NCI-H69 (cell line): Measurements from ENCODE around the gene DAZAP1.

Experiments used
- DNase-seq: peaks from one replicate; lab custom pipeline; 2025; lab: John Stamatoyannopoulos, UW

The DAZAP1 gene

DNA sequence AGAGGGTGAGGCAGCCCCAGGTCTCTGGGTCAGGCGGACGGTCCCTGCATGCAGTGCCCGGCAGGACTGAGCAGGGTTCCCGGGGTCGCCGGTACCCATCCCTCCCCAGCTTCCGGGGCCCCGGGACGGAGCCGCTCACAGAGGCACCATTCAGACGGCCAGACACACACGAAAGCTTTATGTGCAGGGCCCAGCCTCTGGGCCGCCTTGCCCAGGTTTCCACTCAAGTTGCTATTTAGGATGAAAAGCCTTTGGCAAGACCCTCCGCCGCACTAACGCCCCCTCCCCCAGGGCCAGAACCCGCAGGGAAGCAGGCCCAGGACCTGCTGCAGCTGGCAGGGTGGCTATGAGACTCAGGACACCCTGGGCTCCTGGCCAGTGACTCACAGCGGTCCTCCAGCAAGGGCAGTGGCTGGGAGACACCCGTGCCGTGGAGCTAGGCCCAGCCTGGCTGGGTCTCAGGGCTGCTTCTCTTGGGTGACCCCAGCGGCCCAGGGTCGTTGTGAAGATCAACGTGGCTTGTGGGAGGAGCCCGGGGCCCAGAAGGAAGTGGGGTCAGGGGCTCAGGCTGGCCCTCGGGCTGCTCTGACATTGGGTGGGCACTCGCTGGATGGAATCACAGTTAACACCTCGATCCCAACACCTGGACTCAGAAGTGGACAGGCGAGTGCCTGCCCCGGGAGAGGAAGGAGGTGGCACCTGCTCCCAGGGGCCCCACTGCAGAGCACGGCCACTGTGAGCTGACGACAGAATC lies 66.8 kb downstream of the DAZAP1 start:
- DNase-seq: no peak

DNA sequence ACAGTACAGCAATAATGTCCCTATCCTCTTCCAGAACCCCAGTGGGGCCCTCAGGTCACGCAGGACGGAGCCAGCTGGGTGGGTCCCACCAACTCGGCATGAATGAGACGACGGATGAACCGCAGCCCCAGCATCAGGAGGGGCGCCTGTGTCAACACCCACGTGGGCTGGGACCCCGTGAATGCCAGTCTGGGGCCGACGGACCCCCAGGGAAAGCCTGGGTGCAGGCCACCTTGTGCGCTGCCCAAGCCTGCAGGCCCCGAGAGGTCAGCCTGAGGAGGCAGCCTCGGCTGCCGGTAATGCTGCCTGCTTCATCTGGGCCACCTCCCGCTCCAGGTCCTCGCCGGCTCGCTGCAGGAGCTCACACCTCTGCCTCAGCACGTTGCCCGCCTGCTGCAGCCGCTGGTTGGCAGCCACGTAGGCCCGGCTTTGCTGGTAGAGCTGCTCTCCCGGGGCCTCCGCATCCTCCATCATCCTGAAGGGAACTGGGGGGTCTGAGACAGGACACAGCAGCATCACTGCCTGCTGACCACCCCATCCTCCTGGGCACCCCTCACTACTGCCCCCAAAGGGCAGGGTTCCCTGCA lies 67.5 kb downstream of the DAZAP1 start:
- no peak for DNase-seq

DNA sequence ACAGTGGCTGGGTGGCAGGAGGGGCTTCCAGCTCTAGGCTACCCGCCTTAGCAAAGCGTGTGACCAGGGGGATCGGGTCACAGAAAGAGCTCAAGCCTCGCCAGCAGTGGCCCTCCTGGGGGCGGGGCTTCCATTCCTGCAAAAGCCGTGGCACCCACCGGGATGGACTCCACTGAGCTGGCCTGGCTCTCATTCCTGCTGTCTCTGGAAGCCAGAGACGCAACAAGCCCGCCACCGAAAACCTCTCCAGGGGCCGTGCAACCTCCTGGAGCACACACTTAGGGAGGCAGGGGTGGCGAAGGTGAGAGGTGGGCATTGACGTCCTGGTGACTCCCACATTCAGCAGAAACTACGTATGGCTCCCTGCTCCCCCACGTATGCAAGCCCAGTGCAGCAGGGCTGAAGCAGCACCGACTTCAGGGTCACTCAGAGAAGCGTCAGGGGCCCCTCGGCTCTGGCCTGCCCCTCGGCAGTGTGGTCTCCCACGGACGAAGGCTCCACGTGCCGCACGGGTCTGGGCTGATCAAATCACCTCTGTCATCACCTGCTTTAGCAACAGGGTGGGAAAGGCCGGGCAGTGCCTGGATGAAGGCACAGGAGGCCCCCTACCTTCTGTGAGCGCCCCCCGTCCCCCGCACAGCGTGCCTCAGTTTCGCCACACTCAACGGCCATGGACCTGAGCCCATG lies 68.5 kb downstream of the DAZAP1 start:
- DNase-seq: no peak

DNA sequence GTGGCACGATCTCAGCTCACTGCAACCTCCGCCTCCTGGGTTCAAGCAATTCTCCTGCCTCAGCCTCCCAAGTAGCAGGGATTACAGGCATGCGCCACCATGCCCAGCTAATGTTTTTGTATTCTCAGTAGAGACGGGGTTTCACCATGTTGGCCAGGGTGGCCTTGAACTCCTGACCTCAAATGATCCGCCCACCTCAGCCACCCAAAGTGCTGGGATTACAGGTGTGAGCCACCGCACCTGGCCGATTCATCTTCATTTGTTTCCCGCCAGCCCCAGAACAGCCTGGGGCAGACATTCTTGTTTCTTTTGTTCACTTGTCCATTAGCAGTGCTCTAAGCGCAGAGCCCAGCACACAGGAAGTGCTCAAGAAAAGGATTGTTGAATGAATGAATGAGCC lies 69.7 kb downstream of the DAZAP1 start:
- peak; percentile 26 for DNase-seq

DNA sequence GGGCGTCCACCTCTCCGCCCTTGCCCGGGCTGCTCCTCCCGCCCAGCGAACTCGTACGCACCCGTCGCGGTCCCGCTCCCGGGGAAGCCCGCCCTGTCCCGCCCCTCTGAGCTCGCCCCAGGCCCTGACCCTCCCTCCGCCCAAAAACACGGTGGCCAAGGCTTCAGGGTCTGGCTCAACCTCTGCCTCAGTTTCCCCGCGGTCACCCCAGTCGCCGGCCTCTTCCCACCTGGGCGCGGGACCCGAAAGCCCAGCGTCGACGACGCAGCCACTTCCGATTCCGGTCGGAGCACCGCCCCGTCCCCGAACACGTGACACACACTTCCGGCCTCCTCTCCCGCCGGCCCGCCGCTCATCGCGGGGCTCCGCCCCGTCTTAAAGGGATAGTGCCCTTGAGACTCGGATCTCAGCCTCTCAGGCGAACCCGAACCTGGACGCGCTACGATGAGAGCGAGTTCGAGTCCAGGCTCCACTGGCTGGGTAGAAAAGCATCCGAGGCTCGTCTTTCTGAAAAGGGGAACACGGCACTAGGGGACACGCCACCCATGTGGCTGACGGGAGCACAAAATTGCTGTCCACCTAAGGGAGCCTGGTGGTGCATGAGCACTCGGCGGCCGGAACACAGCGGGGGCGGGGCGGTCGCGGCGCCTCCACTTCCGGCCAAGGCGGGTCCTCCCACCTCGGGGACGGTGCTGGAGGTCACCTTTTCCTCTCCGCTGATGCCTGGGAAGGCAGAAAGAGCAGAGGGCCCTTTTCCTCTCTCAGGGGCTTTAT lies 71.7 kb downstream of the DAZAP1 start, which contains the start of gene C19orf25:
TSS of gene C19orf25 (minus strand) at position 282 of the 774 bp plus-strand sequence. CDS start 312 bp downstream, outside the sequence.
- DNase-seq: peak; percentile 98

- no peak for DNase-seq
These were observed 74.0 kb downstream of the DAZAP1 start for GRCh38 chr19:1481224-1481892.

- peak; percentile 42 for DNase-seq
These were observed 74.5 kb downstream of the DAZAP1 start for GRCh38 chr19:1481893-1482360.

GRCh38 chr19:1482361-1483130 lies 75.2 kb downstream of the DAZAP1 start:
- no peak for DNase-seq

DNA sequence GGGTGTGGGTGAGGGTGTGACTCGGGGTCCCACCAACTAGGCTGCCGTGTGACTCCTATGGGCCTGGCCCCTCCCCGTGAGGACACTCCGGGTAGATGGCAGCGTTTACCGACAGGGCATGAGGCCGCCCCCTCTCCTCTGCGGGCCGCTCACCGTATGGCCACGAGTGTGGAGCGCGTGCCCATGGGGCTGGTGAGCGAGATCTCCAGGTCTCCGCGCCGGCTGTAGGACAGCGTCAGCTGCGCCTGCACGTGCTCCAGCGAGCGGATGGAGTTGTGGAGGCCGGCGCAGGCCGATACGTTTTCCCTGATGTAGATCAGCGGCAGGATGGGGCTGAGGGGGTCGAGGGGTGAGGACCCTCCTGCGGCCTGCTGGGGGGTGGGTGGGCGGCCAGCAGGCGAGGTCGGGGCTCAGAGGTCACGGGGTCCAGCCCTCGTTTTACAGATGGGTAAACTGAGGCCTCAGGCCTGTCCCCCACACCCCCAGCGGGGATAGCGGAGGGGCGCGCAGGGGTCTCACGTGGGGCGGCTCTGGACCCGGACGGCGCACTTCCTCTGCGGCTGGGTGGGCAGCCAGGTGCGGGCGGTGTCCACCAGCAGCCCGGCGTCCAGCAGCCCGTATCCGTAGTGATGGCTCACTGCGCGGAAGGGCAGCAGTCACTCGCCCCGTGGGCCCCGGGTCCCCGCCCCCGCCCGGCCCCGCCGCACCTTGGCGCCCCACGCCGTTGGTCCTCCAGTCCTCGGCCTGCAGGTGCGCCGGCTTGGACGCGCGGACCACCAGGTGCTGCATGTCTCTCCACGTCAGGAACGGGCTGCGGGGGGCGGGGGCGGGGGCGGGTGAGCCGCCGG lies 76.0 kb downstream of the DAZAP1 start:
- DNase-seq: no peak

DNA sequence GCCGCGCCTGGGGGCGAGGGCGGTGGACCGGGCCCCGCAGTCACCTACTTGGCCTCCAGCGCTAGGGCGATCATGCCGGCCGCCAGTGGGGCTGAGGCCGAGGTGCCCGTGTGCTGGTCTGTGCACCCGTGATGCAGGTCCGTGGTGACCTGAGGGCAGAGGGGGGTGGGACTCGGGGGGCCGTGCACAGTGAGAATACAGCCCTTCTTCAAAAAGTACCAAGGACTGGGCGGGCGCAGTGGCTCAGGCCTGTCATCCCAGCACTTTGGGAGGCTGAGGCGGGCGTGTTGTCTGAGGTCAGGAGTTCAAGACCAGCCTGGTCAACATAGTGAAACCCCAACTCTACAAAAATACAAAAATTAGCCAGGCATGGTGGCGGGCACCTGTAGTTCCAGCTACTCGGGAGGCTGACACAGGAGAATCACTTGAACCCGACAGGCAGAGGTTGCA lies 76.6 kb downstream of the DAZAP1 start:
- no peak for DNase-seq
